Keratinocyte (primary cell): ENCODE measurements around the gene SLC43A3. TPM values are rescaled to one million over a fixed set of nuclear protein-coding genes. Genes with fewer than 3 reads are reported as not detected.

ENCODE experiments used
- DNase-seq: peaks from one replicate; pipeline ENCODE4 v3.0.0-alpha.2; 2011; ENCODE audit warnings: low read depth, missing footprints, low spot score
- FAIRE-seq: peaks from 2 replicates; lab custom pipeline; 2011; peaks lifted over from hg19 to GRCh38; lab: Jason Lieb, UNC
- H2AFZ ChIP-seq: 2 replicates; pipeline ENCODE4 v1.6.0; 2012; ENCODE audit warnings: low read length, control low read depth, inconsistent platforms; ENCODE audit not compliant: control insufficient read depth
- H3K27ac ChIP-seq: 2 replicates; pipeline ENCODE4 v1.5.1; 2011; ENCODE audit warnings: low read length; ENCODE audit not compliant: control insufficient read depth, insufficient read depth
- H3K27me3 ChIP-seq: 3 replicates; pipeline ENCODE4 v1.6.0; 2011; ENCODE audit warnings: low read length; ENCODE audit not compliant: control insufficient read depth, insufficient read depth; ENCODE audit errors: extremely low read depth
- H3K36me3 ChIP-seq, 2 experiments: 2 replicates in 1 of 2; 3 replicates in 1 of 2; pipeline ENCODE4 v1.5.1; 2011; ENCODE audit warnings: low read length in 2 of 2, mild to moderate bottlenecking in 1 of 2; ENCODE audit not compliant: control insufficient read depth in 2 of 2, insufficient read depth in 2 of 2; ENCODE audit errors: extremely low read depth in 1 of 2
- H3K4me1 ChIP-seq: 3 replicates; pipeline ENCODE4 v1.5.1; 2011; ENCODE audit warnings: low read length; ENCODE audit not compliant: control insufficient read depth, insufficient read depth; ENCODE audit errors: extremely low read depth
- H3K4me2 ChIP-seq: 3 replicates; pipeline ENCODE4 v1.6.0; 2011; ENCODE audit warnings: low read depth, low read length; ENCODE audit not compliant: control insufficient read depth, insufficient read depth; ENCODE audit errors: extremely low read depth
- H3K4me3 ChIP-seq, 3 experiments: fragments of 200-600 bp in 1 of 3; sonication (generic) in 1 of 3; 2 replicates in 2 of 3; 3 replicates in 1 of 3; pipeline ENCODE4 v1.5.1; 2011 to 2016; ENCODE audit warnings: low read length in 3 of 3, mild to moderate bottlenecking in 3 of 3, control low read depth in 2 of 3, inconsistent platforms in 1 of 3, low read depth in 1 of 3, mixed read lengths in 1 of 3, mixed run types in 1 of 3, moderate library complexity in 1 of 3; ENCODE audit not compliant: control insufficient read depth in 2 of 3, insufficient read depth in 2 of 3; ENCODE audit errors: extremely low read depth in 1 of 3
- H3K79me2 ChIP-seq: 2 replicates; pipeline ENCODE4 v1.6.0; 2012; ENCODE audit warnings: low read length; ENCODE audit not compliant: control insufficient read depth, insufficient read depth
- H3K9ac ChIP-seq: 3 replicates; pipeline ENCODE4 v1.6.0; 2011; ENCODE audit warnings: low read length; ENCODE audit not compliant: control insufficient read depth, insufficient read depth; ENCODE audit errors: extremely low read depth
- H3K9me1 ChIP-seq: 3 replicates; pipeline ENCODE4 v1.6.0; 2011; ENCODE audit warnings: low read length; ENCODE audit not compliant: control insufficient read depth, insufficient read depth; ENCODE audit errors: extremely low read depth
- H3K9me3 ChIP-seq: 2 replicates; pipeline ENCODE4 v1.5.1; 2012; ENCODE audit warnings: low read depth, low read length; ENCODE audit not compliant: control insufficient read depth
- H4K20me1 ChIP-seq: 3 replicates; pipeline ENCODE4 v1.6.0; 2011; ENCODE audit warnings: low read length; ENCODE audit not compliant: control insufficient read depth, insufficient read depth; ENCODE audit errors: extremely low read depth
- CTCF ChIP-seq, 3 experiments: IDR thresholded peaks in 1 of 3; conservative IDR thresholded peaks in 1 of 3; optimal IDR thresholded peaks in 1 of 3; 2 replicates in 2 of 3; 3 replicates in 1 of 3; pipeline versions ENCODE3 to v1.5.1; 2011; ENCODE audit warnings: low read length in 3 of 3, mild to moderate bottlenecking in 3 of 3, moderate library complexity in 2 of 3, control low read depth in 1 of 3, inconsistent platforms in 1 of 3; ENCODE audit not compliant: insufficient read depth in 2 of 3; ENCODE audit errors: extremely low read depth in 1 of 3
- EZH2 ChIP-seq: IDR thresholded peaks from one replicate; pipeline ENCODE4 v1.6.1; 2012; ENCODE audit warnings: inconsistent platforms, mild to moderate bottlenecking, low read length, moderate library complexity
- dilution Hi-C: fragments of 300-500 bp; cut with MboI; formaldehyde crosslinking; loops from one replicate; pipeline ENCODE4 v1.7.0; 2020; ENCODE audit warnings: low sequenced_read_pairs; ENCODE audit not compliant: extremely low pct_ligation_motif_present
- polyA plus RNA-seq, 5 experiments: library from polyadenylated mRNA; depleted of rRNA in 3 of 5; stranded (reverse) in 3 of 5; stranded (forward) in 1 of 5; unstranded in 1 of 5; fragments of >200 nt; gene quantifications; 1 replicate in 1 of 5; 2 replicates in 3 of 5; 3 replicates in 1 of 5; pipeline versions ENCODE4 v1.2.1 to v1.2.3, GENCODE V29; 2011 to 2012; ENCODE audit warnings: missing spikeins in 2 of 5, low read depth in 1 of 5, low replicate concordance in 1 of 5

SLC43A3 gene
- polyA plus RNA-seq, 1 donor (not counting 4 experiments of a cell fraction or from before 2014, with no cell fraction given): 48.1 TPM

- no peak overlapping the region for H2AFZ ChIP-seq
- no peaks in the 10 kb centered on the region for H3K9me1 ChIP-seq
- no peak overlapping the region for H3K4me2 ChIP-seq
- FAIRE-seq: no peak
- H3K79me2 ChIP-seq: no peaks in the 10 kb centered on the region
- no peaks in the 10 kb centered on the region for H3K36me3 ChIP-seq
- H3K27ac ChIP-seq: no peak overlapping the region
- no peaks in the 10 kb centered on the region for H3K9me3 ChIP-seq
- no peak overlapping the region for H3K4me3 ChIP-seq
- no peak overlapping the region for H3K9ac ChIP-seq
- H4K20me1 ChIP-seq: no peaks in the 10 kb centered on the region
- H3K4me1 ChIP-seq: peaks cover 21% of the 10 kb centered on the region
- dilution Hi-C loops: no loop called here
- H3K27me3 ChIP-seq: no peaks in the 10 kb centered on the region
- DNase-seq: no peak
- TF ChIP-seq EZH2: no peak
- no peak for TF ChIP-seq CTCF (optimal IDR thresholded peaks at IDR 0.05 in 1 of 3, IDR thresholded peaks at IDR 0.05 in 1 of 3, conservative IDR thresholded peaks at IDR 0.05 in 1 of 3; ENCODE audit: extremely low read depth in 1 of 3, insufficient read depth in 2 of 3, low read length in 3 of 3)
Measured at GRCh38 chr11:57432149-57432561, 5.2 kb upstream of the SLC43A3 start.

- Histone ChIP-seq H3K79me2 (peaks cover 5% of the 10 kb centered on the region), H2AFZ (no peak overlapping the region), H3K36me3 (no peaks in the 10 kb centered on the region), H3K27ac (no peak overlapping the region), H3K9ac (no peak overlapping the region), H3K4me2 (no peak overlapping the region), H3K27me3 (no peaks in the 10 kb centered on the region), H3K9me3 (no peaks in the 10 kb centered on the region), H3K9me1 (no peaks in the 10 kb centered on the region), H4K20me1 (no peaks in the 10 kb centered on the region), H3K4me1 (peaks cover 31% of the 10 kb centered on the region), H3K4me3 (no peak overlapping the region)
- FAIRE-seq (no peak), DNase-seq (no peak)
- TF ChIP-seq EZH2 (no peak), CTCF (optimal IDR thresholded peaks at IDR 0.05 in 1 of 3, IDR thresholded peaks at IDR 0.05 in 1 of 3, conservative IDR thresholded peaks at IDR 0.05 in 1 of 3; ENCODE audit: extremely low read depth in 1 of 3, insufficient read depth in 2 of 3, low read length in 3 of 3) (no peak)
- dilution Hi-C loops: no loop called here
Measured at GRCh38 chr11:57430952-57431351, 4.0 kb upstream of the SLC43A3 start.
